ENCODE results near the gene HMGB1. TPM values are rescaled to one million over a fixed set of nuclear protein-coding genes. Genes with fewer than 3 reads are reported as not detected.

The HMGB1 gene
- total RNA-seq, 4 donors from 2014 or later: 223 to 629 (median 402) TPM

DNA sequence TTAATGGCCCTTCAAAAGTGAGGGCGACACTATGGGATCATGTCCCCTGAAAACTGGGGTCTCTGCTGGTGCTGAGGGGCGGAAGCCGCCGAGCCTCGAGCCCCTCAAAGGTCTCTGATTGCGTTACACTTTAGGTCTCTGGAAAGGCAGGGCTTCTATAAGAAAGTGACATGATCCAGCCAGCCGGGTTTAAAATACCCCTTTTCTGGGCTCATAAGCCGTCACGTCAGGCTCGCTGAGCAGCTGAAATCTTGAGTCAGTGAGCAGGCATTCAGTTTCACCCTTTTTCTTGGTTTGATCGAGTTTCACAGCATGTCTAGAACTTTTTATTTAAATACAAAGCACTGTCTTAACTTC, 600 bp upstream of the HMGB1 start:
- H3K27ac ChIP-seq: no peak overlapping the region

DNA sequence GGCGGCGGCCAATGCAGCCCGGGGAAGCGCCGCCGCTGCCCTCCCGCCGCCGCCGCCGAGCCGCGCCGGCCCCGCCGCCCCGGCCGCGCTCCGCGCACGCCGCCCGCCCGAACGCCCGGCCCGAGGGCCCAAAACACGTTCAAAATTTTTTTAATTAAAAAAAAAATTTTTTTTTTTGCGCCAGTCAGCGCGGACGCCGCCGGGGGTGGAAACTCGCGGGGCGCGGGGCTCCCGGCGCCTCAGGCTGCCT, 468 bp downstream of the HMGB1 start:
- H3K36me3 ChIP-seq: no peaks in the 10 kb centered on the region
- H3K4me3 ChIP-seq: peak overlapping the region; percentile 49 to 97
- TF ChIP-seq, protein P1, sequence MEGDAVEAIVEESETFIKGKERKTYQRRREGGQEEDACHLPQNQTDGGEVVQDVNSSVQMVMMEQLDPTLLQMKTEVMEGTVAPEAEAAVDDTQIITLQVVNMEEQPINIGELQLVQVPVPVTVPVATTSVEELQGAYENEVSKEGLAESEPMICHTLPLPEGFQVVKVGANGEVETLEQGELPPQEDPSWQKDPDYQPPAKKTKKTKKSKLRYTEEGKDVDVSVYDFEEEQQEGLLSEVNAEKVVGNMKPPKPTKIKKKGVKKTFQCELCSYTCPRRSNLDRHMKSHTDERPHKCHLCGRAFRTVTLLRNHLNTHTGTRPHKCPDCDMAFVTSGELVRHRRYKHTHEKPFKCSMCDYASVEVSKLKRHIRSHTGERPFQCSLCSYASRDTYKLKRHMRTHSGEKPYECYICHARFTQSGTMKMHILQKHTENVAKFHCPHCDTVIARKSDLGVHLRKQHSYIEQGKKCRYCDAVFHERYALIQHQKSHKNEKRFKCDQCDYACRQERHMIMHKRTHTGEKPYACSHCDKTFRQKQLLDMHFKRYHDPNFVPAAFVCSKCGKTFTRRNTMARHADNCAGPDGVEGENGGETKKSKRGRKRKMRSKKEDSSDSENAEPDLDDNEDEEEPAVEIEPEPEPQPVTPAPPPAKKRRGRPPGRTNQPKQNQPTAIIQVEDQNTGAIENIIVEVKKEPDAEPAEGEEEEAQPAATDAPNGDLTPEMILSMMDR (IDR thresholded peaks at IDR 0.05): no peak
- TF ChIP-seq POLR2A (IDR thresholded peaks at IDR 0.05): no peak
- intact Hi-C loops (cut with DNase I; ENCODE audit: low total_unique reads): loop anchor here (10.0 kb wide), 2 partner anchors 110 to 330 kb away; no protein-coding TSS in a partner anchor
- no peak for DNase-seq
- H3K27ac ChIP-seq: peak overlapping the region; percentile 99 to 100
- no peaks in the 10 kb centered on the region for H3K27me3 ChIP-seq
- H3K4me1 ChIP-seq: peaks cover 0 to 4% of the 10 kb centered on the region in 2 donors
- H3K9me3 ChIP-seq: no peaks in the 10 kb centered on the region

More for the DNA sequence above, 600 bp upstream of the HMGB1 start:
- DNase-seq: no peak
- no peaks in the 10 kb centered on the region for H3K27me3 ChIP-seq
- intact Hi-C loops (cut with DNase I; ENCODE audit: low total_unique reads): loop anchor here (10.0 kb wide), 2 partner anchors 108 to 328 kb away; no protein-coding TSS in a partner anchor
- no peaks in the 10 kb centered on the region for H3K9me3 ChIP-seq
- H3K4me1 ChIP-seq: peaks cover 0 to 4% of the 10 kb centered on the region in 2 donors
- H3K36me3 ChIP-seq: no peaks in the 10 kb centered on the region
- TF ChIP-seq, protein P1 (IDR thresholded peaks at IDR 0.05): no peak
- no peak for TF ChIP-seq POLR2A (IDR thresholded peaks at IDR 0.05)
- H3K4me3 ChIP-seq: no peak overlapping the region

DNA sequence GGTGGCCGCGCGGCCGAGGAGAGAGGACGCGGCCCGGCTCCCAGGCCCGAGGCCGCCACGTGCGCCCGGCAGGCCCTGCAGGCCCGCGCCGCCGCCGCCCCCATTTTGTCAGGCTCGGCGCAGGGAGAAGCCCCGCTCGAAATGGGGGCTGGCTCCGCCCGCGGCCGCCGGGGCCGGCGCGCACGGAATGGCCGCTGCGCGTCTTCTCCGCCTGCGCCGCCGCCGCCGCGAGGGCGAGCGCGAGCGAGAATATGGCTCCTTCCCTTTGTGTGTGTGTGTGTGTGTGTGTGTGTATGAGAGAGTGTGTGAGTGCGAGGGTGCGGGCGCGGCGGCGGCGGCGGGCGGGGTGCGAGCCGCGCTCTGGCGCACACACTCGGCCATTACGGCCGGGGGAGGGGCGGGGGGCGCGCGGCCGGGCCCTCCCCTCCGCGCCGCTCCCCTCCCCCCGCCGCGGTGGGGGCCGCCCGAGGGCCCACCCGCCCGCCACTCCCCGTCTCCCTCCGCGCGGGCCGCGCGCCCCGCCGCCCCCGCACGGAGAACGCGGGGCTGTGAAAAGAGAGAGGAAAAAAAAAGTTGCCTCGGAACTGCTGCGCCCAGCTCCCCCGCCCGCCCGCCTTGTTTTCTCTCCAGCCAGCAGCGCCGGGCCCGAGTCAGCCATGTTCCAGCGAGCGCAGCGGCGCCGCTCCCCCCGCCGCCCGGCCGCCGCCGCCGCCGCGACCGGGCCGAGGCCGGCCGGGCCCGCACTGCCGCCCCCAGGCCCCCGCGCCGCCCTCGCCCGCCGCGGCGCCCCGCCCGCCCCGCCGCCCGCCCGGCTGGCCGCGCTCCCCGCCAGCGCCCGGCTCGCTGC, 1.0 kb downstream of the HMGB1 start:
- peak; percentile 79 to 83 for DNase-seq
- Histone ChIP-seq H3K4me1 (peaks cover 0 to 4% of the 10 kb centered on the region in 2 donors), H3K9me3 (no peaks in the 10 kb centered on the region), H3K27me3 (no peaks in the 10 kb centered on the region), H3K4me3 (peak overlapping the region; percentile 67 to 75), H3K27ac (peak overlapping the region; percentile 99), H3K36me3 (no peaks in the 10 kb centered on the region)
- intact Hi-C loops (cut with DNase I; ENCODE audit: low total_unique reads): loop anchor here (5.0 to 10.0 kb wide), 5 partner anchors 67 to 332 kb away; no protein-coding TSS in a partner anchor
- TF ChIP-seq, protein P1 (IDR thresholded peaks at IDR 0.05): peak in 1 of 4 experiments; percentile 26
- peak; percentile 38 to 80 for TF ChIP-seq POLR2A (IDR thresholded peaks at IDR 0.05)

DNA sequence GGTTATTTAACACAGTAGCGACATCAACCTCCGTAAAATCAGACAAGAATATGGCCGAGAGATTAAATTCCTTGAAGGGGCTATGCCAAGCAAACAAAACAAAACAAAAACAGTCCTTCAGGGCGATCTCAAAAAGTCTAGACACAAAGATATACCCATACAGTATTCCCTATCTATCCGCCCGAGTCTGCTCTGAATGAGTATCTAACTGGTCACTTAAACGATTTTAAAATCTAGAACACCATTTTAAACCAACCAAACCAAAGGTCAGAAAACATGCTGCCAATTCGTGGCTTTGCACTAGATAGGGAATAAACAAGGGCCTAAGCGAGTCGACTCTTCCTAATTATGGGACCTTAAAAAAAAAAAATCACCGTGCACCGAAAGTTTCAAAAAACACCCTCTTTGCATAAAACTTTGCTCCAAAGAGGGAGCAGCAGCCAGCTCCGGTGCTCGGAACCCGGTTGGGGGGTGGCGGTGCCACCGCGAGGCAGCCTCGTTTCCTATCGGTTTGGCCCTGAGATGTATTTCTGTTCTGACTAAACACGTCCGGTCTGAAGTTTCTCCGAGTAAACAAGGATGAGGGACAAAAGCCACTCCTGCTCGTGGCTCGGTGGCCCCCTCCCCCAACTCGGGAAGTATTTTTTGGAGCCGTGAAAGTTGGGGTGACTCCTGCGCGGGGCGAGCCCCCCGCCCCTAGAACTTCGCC, 1.8 kb downstream of the HMGB1 start:
- Histone ChIP-seq H3K4me1 (peaks cover 0 to 4% of the 10 kb centered on the region in 2 donors), H3K9me3 (no peaks in the 10 kb centered on the region), H3K4me3 (peak overlapping the region; percentile 67 to 75), H3K36me3 (no peaks in the 10 kb centered on the region), H3K27ac (peak overlapping the region; percentile 99), H3K27me3 (no peaks in the 10 kb centered on the region)
- intact Hi-C loops (cut with DNase I; ENCODE audit: low total_unique reads): loop anchor here (5.0 to 10.0 kb wide), 5 partner anchors 67 to 332 kb away; no protein-coding TSS in a partner anchor
- peak in 1 of 2 donors; percentile 57 for DNase-seq
- TF ChIP-seq, protein P1 (IDR thresholded peaks at IDR 0.05): no peak
- peak in 1 of 2 donors; percentile 6 for TF ChIP-seq POLR2A (IDR thresholded peaks at IDR 0.05)

All from uterus (tissue), 4 donors.